Peyer's patch (tissue), 4 donors: ENCODE results near the gene KIF3B.

Experiments used
- CTCF ChIP-seq, 6 experiments: fragments of 450-650 bp in 4 of 6; fragments of 200-600 bp in 2 of 6; sonication (generic) in 1 of 6; IDR thresholded peaks; one replicate each; pipeline ENCODE4 v1.5.1; 2017 to 2019; ENCODE audit warnings: antibody characterized with exemption in 6 of 6, mild to moderate bottlenecking in 3 of 6, moderate library complexity in 1 of 6
- POLR2A ChIP-seq, 2 donors: fragments of 450-650 bp; IDR thresholded peaks; one replicate each; pipeline ENCODE4 v1.5.1; 2017; ENCODE audit warnings: antibody characterized with exemption in 2 of 2, mild to moderate bottlenecking in 2 of 2, moderate library complexity in 2 of 2

DNA sequence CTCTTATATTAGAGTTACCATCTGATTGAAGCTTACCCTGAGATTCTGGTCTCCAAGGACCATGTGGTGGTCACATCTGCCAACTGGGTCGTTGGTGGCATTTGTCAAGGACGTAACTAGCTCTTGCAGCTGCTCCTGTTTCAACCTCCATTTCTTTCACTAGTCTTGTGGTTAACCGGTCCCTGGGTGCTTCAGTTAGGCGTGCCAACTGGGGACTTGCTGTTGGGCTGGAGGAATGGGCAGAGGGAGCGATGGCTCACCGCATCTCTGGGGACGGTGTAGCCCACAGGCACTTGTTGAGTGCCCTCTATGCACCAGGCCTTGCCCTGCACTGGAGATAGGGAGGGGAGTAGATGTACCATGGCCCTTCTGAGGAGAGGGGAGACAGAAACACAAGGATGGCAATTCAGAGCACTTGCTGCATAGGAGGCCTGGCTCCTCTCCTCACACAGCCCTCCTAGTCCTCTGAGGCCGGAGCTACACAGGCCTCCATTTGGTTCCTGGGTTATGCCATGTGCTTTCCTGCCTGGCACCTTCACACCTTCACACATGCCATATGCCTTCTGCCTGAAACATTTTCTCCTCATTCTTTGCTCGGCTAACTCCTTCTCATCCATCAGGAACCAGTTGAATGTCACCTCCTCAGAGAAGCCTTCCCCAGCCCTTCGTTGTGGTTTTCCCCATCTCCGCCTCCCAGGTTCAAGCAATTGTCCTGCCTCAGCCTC lies 60.6 kb downstream of the KIF3B start:
- no peak for TF ChIP-seq CTCF (IDR thresholded peaks at IDR 0.05)
- TF ChIP-seq POLR2A (IDR thresholded peaks at IDR 0.05), result no peak
